HPDE6-E6E7 (cell line): ENCODE measurements around the gene PLOD1.
"Not testable (repeated sequence)": the region's sequence is repeated elsewhere in the genome, so short reads cannot be mapped to it uniquely, and the experiment has no call there.

ENCODE experiments used
- DNase-seq: peaks from one replicate; pipeline ENCODE4 v3.0.0; 2011; ENCODE audit warnings: missing footprints; ENCODE audit errors: extremely low spot score

Gene PLOD1

DNA sequence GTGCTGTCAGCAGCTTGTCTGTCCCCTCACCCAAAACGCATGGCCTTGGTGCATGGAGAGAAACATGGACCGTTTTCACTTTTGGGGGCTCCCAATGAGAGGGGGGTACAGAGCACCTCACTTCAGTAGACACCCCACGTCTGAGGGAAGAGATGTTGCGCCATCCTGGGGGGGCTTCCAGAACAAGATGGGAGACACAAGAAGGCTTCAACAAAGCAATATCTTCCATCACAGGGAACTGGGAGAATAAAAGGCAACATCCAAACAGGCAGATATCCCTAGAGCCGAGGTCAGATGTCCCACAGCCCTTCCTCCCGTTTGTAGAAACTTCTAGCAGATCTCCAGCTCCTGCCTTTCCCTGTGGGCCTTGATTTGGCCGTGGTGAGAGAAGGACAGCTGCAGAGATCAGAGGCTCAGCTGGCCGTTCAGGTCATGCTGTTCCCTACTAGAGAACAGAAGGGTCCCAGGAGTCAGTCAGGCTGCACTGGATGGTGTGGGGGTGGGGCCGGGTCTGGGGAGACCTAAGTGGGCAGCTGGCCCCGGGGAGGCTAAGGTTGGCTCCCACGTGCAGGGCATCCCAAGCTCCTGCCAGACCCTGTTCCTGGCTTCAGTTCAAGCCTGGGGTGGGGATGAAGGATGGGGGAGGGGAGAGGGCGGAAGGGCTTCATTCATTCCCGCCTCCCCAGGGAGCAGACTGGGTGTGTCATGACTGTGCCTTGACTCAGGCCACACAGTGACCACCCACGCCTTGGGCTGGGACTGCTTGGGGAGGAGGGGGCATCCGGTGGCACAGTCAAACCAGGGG, 4.4 kb downstream of the PLOD1 start:
- DNase-seq, result no peak

DNA sequence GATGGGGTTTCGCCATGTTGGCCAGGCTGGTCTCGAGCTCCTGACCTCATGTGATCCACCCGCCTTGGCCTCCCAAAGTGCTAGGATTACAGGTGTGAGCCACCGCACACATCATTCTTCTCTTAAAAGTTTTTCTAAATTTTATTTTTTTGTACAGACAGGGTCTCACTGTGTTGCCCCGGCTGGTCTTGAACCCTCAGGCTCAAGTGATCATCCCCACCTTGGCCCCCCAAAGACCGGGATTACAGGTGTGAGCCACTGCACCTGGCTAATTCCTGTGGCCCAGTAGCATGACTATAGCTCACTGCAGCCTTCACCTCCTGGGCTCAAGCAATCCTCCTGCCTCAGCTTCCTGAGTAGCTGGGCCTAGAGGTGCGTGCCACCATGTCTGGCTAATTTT, 5.3 kb downstream of the PLOD1 start:
- DNase-seq, result not testable (repeated sequence)

DNA sequence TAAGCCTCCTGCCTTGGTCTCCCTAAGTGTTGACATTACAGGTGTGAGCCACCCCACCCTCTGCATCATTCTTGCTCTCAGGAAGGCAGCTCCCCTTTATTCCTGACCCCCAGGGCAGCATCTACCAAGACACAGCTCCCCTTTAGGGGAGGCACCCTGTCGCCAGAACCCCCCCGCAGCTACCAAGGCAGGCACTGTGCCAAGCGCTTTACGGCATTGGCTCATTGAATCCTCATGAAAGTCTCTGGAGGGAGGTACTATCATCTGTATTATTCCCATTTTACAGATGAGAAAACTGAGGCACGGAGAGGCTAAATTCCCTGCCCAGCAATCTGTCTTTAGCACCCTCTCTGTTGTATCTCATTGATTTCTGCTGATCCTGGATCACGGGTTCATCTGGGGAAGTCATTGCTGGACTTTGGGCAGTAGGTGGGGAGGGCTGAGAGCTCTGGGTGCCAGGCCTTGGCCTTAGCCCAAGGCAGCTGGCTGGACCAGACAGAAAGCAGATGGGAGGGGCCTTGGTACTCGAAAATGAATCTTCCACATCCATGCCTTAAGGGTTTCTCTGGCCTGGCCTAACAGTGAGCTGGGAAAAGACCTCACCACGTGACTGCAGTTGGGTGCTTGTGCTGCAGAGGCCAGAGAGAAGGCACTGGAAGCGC, 5.9 kb downstream of the PLOD1 start:
- DNase-seq, result no peak

- no peak for DNase-seq
Measured at GRCh38 chr1:11942280-11942679, 7.8 kb downstream of the PLOD1 start.

- no peak for DNase-seq
Measured at GRCh38 chr1:11943619-11944018, 9.1 kb downstream of the PLOD1 start.

DNA sequence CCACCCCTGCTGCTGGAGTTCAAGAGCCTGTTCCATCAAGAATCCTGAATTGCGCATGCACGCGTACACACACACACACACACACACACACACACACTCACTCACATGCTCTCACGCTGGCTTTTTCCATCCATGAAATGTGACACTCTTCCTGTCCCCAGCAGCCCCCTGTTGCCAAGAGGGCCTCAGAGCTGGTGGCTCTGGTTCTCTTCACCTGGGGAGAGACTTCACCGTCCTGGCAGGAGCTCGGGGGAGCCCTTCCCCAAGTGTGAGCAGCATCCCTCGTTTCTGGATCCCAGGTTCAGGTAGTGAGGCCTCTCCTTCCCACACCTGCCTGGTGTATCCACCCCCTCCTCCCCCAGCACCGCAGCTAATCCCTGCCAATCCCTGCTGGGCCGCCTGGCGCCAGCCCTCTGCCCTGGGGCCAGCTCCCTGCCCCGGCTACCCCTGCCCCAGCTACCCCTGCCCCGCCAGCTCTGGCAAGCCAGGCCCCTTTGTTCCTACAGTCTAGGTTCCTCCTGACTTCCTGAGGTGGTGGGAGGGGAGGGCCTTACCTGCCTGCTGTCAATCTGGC, 9.9 kb downstream of the PLOD1 start:
- no peak for DNase-seq

GRCh38 chr1:11946647-11947046, 12.1 kb downstream of the PLOD1 start:
- no peak for DNase-seq

DNA sequence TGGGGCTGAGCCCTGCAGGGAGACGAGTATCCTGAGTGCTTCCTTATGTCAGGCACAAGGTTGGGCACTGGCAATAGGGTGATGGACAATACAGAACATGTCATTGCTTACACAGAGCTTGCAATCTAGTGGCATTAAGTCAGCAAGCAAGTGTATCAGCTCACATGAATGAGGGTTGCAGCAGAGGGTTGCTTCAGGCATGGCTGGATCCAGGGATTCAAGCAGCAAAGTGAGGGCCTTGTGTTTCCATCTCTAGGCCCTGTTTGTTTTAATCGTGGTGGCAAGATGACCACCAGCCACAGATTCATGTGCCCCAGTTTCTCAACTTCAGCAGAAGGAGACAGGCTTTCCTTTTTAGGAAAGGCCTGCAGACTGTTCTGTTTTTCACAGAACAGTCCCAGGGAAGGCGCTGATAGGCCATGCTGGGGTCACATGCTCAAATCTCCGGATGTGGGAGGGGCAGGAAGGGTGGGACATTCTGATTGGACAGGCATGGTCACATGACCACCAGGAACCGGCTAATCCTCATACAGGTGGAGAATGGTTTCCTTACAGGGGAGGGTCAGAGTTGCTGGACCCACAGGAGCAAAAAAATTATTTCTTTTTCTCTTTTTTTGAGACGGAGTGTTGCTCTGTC, 14.4 kb downstream of the PLOD1 start:
- DNase-seq, result no peak

DNA sequence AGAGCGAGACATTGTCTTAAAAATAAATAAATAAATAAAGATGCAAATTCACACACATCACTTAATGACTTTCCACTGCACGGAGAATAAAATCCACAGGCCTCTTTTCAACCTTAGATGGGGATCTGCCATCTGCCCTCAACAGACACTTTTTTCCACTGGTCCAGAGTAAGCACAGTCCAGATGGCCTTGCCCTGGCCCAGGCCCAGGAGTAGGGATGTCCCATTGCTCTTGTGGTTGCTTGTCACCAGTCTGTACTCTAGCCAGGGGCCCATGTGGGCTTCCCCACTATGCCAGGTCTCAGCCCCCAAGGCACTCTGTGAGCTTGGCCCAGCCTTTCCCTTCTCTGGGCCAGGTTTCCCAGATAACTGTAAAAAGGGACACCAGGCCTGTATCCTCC, 17.4 kb downstream of the PLOD1 start:
- DNase-seq, result no peak

DNA sequence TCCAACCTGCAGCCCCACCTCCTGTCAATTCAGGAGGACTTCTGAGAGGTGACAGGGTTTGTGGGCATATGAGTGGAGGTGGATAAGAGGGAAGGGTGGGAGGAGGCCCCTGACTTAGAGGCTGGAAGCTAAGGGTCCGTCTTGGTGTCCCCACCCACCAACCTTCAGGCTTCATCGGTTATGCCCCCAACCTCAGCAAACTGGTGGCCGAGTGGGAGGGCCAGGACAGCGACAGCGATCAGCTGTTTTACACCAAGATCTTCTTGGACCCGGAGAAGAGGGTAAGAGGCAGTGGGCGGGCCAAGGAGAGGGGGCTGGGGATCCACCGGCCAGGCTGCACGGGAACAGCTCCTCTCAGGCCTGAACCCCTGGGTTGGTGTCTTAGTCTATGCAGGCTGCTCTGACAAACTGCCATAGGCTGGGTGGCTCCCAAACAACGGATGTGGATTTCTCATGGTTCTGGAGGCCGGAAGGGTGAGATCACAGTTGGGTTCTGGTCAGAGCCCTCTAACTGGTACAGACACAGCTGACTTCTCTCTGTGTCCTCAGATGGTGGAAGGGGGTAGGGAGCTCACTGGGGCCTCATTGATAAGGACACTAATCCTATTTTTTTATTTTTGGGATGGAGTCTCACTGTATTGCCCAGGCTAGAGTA, 18.1 kb downstream of the PLOD1 start:
- no peak for DNase-seq

- DNase-seq, result no peak
Measured at GRCh38 chr1:11955221-11955620, 20.7 kb downstream of the PLOD1 start.

DNA sequence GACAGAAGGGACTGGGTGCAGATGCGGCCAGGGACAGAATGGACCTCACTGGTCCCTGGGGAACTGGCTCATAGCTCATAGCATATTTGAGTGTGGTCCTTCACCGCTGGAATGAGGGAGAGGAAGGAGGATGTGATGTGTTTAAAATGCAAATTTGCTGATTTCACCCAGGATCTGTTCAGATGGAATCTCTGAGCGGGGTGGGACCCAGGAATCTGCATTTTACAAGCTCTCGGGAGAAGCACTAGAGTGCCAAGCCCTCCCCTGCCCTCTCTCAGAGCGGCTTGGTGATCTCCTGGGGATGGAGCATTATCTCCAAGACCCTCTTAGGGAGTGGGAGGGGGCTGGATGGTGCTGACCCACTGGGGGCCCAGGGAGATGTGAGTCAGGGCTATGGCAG, 22.9 kb downstream of the PLOD1 start:
- no peak for DNase-seq

- no peak for DNase-seq
Measured at GRCh38 chr1:11957897-11958296, 23.4 kb downstream of the PLOD1 start.

DNA sequence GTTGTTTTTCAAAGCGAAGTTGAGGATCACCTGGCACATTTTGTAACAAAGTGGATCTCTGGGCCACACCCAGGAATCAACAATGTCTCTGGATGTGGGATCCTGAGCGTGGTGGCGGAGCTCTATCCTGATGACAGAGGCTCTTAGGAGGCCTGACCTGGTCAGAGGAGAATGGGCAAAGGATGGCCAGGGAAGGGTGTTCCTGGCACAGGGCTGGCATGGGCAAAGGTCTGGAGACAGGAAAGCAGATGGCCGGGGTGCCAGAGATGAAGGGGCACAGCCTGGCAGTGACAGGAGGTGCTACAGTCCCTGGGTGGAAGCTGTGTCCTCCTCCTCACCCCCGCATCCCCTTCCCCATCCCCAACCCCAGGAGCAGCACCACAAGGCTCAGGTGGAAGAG, 25.8 kb downstream of the PLOD1 start:
- DNase-seq, result no peak

- DNase-seq, result no peak
Measured at GRCh38 chr1:11960715-11961114, 26.2 kb downstream of the PLOD1 start.

- DNase-seq, result no peak
Measured at GRCh38 chr1:11961230-11961629, 26.7 kb downstream of the PLOD1 start.

- no peak for DNase-seq
Measured at GRCh38 chr1:11963622-11964021, 29.1 kb downstream of the PLOD1 start.

DNA sequence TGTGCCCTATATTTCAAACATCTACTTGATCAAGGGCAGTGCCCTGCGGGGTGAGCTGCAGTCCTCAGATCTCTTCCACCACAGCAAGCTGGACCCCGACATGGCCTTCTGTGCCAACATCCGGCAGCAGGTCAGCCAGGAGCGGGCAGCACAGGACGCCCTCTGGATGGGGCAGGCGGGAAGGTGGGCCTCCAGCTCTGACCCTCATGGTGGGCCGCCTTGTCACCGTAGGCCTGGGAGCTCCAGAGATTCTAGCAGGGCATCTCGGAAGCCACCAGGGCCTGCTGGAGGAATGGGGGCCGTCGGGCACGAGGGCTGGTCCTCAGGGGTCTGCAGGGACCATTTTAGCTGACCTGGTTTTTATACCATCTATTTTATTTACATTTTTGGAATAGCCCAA, 30.1 kb downstream of the PLOD1 start:
- no peak for DNase-seq

GRCh38 chr1:11967028-11967547, 32.6 kb downstream of the PLOD1 start:
- peak; percentile 79 for DNase-seq

DNA sequence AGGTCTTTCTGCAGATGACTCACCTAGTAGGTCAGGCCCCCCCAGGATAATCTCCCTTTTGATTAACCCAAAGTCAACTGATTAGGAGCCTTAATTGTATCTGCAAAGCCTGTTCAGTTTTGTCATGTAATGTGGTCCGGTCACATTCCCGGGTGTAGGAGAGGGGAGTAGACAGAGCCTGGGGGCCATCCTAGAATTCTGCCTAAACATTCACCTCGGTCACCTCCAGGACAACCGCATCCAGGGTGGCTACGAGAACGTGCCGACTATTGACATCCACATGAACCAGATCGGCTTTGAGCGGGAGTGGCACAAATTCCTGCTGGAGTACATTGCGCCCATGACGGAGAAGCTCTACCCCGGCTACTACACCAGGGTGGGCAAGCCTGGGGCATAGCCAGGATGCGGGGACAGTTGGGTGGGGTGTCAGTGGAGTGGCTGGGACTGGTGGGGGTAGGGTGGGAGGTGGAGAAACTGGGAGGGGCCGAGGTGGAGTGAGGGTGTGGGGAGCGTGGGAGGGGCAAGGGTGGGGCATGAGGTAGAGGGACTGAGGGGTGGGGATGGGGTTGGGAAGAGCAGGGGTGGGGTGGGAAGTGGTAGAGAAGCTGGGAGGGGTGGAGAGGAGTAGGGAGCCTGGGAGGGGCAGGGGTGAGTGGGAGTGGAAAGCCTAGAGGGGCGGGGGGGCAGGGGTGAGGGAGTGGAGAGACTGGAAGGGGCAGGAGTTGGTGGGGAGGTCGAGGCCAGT, 36.1 kb downstream of the PLOD1 start:
- DNase-seq, result no peak

DNA sequence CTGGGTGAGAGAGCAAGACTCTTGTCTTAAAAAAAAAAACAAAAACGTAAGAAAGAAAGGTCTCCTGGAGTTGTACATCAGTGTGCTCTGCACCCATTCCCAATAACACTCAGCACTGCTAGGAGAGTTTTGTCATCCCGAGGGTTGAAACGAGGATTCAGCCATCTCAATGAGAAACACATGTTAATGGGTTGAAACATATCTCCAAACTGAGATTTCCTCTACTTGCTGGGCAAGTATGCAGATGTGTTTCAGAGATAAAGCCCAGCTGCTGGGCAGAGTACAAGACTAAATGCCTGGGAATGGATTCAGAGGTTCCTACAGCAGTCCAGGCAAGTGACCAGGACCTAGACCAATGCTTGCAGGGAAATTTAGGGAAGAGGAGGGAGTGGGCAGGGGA, 43.1 kb downstream of the PLOD1 start:
- no peak for DNase-seq
